Neural cell (in vitro differentiated cells): ENCODE measurements around the gene HPCAL4. TPM values are rescaled to one million over a fixed set of nuclear protein-coding genes. Genes with fewer than 3 reads are reported as not detected.

Source experiments
- H2AFZ ChIP-seq: fragments of 200-600, 300-800 bp; sonication (generic), shearing (Covaris generic); 2 replicates; pipeline ENCODE4 v1.6.0; 2014; ENCODE audit warnings: low read depth, mild to moderate bottlenecking, antibody characterized with exemption, low read length, moderate library complexity
- H3F3A ChIP-seq: fragments of 200-600 bp; shearing (Covaris generic); 2 replicates; pipeline ENCODE4 v1.6.1; 2016; ENCODE audit warnings: mild to moderate bottlenecking, moderate library complexity, mixed read lengths, antibody characterized with exemption, low read length; ENCODE audit not compliant: insufficient read depth, poor library complexity, severe bottlenecking
- H3K27ac ChIP-seq: fragments of 200-600, 300-800 bp; sonication (generic), shearing (Covaris generic); 2 replicates; pipeline ENCODE4 v1.5.1; 2014; ENCODE audit warnings: mild to moderate bottlenecking, low read length, moderate library complexity
- H3K27me3 ChIP-seq: fragments of 300-800, 200-600 bp; sonication (generic), shearing (Covaris generic); 2 replicates; pipeline ENCODE4 v1.6.0; 2014; ENCODE audit warnings: mild to moderate bottlenecking, low read depth, low read length, moderate library complexity; ENCODE audit not compliant: insufficient read depth
- H3K36me3 ChIP-seq: fragments of 300-800, 200-600 bp; sonication (generic), shearing (Covaris generic); 2 replicates; pipeline ENCODE4 v1.5.1; 2014; ENCODE audit warnings: mild to moderate bottlenecking, antibody characterized with exemption, low read length, moderate library complexity; ENCODE audit not compliant: insufficient read depth
- H3K4me2 ChIP-seq: fragments of 300-800, 200-600 bp; sonication (generic), shearing (Covaris generic); 2 replicates; pipeline ENCODE4 v1.6.0; 2014; ENCODE audit warnings: mild to moderate bottlenecking, low read length
- H3K4me3 ChIP-seq: fragments of 300-800, 200-600 bp; sonication (generic), shearing (Covaris generic); 2 replicates; pipeline ENCODE4 v1.5.1; 2014; ENCODE audit warnings: mild to moderate bottlenecking, low read length, moderate library complexity
- H3K79me2 ChIP-seq: fragments of 200-600 bp; shearing (Covaris generic); replicated peaks from 2 replicates; pipeline ENCODE4 v1.6.0; 2014; ENCODE audit warnings: mild to moderate bottlenecking, low read length, moderate library complexity; ENCODE audit not compliant: insufficient read depth
- H3K9ac ChIP-seq: fragments of 300-800, 200-600 bp; sonication (generic), shearing (Covaris generic); 2 replicates; pipeline ENCODE4 v1.6.1; 2016; ENCODE audit warnings: mild to moderate bottlenecking, low read length, mixed read lengths
- H3K9me2 ChIP-seq: fragments of 200-600 bp; shearing (Covaris generic); 2 replicates; pipeline ENCODE4 v1.6.1; 2016; ENCODE audit warnings: mild to moderate bottlenecking, low read length, mixed read lengths; ENCODE audit not compliant: insufficient read depth
- H3K9me3 ChIP-seq: fragments of 200-600, 300-800 bp; sonication (generic), shearing (Covaris generic); 2 replicates; pipeline ENCODE4 v1.6.1; 2016; ENCODE audit warnings: mild to moderate bottlenecking, mixed run types, low read length, moderate library complexity, mixed read lengths
- H4K20me1 ChIP-seq: fragments of 200-600 bp; shearing (Covaris generic); 2 replicates; pipeline ENCODE4 v1.6.1; 2016; ENCODE audit warnings: mild to moderate bottlenecking, mixed run types; ENCODE audit not compliant: insufficient read depth
- CTCF ChIP-seq: fragments of 450-650 bp; IDR thresholded peaks from 2 replicates; pipeline ENCODE4 v1.5.1; 2014; ENCODE audit warnings: antibody characterized with exemption, mild to moderate bottlenecking, moderate library complexity; ENCODE audit not compliant: poor library complexity, severe bottlenecking
- EP300 ChIP-seq: fragments of 450-650 bp; conservative IDR thresholded peaks from 2 replicates; pipeline ENCODE4 v1.6.1; 2014; ENCODE audit warnings: antibody characterized with exemption, mild to moderate bottlenecking, moderate library complexity; ENCODE audit not compliant: poor library complexity, severe bottlenecking
- EZH2 ChIP-seq: fragments of 200-600, 300-800 bp; shearing (Covaris generic), sonication (generic); IDR thresholded peaks from 2 replicates; pipeline ENCODE4 v1.6.1; 2014; ENCODE audit warnings: antibody characterized with exemption, low read length, borderline replicate concordance, mild to moderate bottlenecking; ENCODE audit not compliant: insufficient read depth, poor library complexity, severe bottlenecking
- MXI1 ChIP-seq: fragments of 450-650 bp; conservative IDR thresholded peaks from 2 replicates; pipeline ENCODE4 v1.6.1; 2014; ENCODE audit warnings: antibody characterized with exemption, mild to moderate bottlenecking; ENCODE audit not compliant: poor library complexity, severe bottlenecking
- POLR2AphosphoS5 ChIP-seq: IDR thresholded peaks from 2 replicates; pipeline ENCODE4 v1.6.1; 2012
- RAD21 ChIP-seq: fragments of 450-650 bp; conservative IDR thresholded peaks from 2 replicates; pipeline ENCODE4 v1.6.1; 2014; ENCODE audit warnings: antibody characterized with exemption, mild to moderate bottlenecking, moderate library complexity
- REST ChIP-seq: IDR thresholded peaks from 2 replicates; pipeline ENCODE4 v1.6.1; 2012; ENCODE audit warnings: borderline replicate concordance
- SMC3 ChIP-seq: fragments of 450-650 bp; conservative IDR thresholded peaks from 2 replicates; pipeline ENCODE4 v1.6.1; 2014; ENCODE audit warnings: antibody characterized with exemption, mild to moderate bottlenecking, moderate library complexity; ENCODE audit not compliant: poor library complexity
- TAF1 ChIP-seq: IDR thresholded peaks from 2 replicates; pipeline ENCODE4 v1.6.1; 2012; ENCODE audit warnings: low read depth
- polyA plus RNA-seq: library from polyadenylated mRNA; depleted of rRNA; stranded (reverse); fragments of >200 nt; gene quantifications from 2 replicates; pipeline ENCODE4 v1.2.3, GENCODE V29; 2014

HPCAL4 gene
- polyA plus RNA-seq, 1 donor from 2014 or later: 53.2 TPM

GRCh38 chr1:39679821-39680220, 11.4 kb downstream of the HPCAL4 start:
- H3K4me3 ChIP-seq: no peak overlapping the region
- H3F3A ChIP-seq: no peaks in the 10 kb centered on the region
- no peaks in the 10 kb centered on the region for H3K9me3 ChIP-seq
- H4K20me1 ChIP-seq: no peaks in the 10 kb centered on the region
- H3K36me3 ChIP-seq: peaks cover 14% of the 10 kb centered on the region
- no peaks in the 10 kb centered on the region for H3K9me2 ChIP-seq
- peaks cover 28% of the 10 kb centered on the region for H3K27me3 ChIP-seq
- H3K27ac ChIP-seq: no peak overlapping the region
- no peak overlapping the region for H3K9ac ChIP-seq
- TF ChIP-seq RAD21 (no peak), REST (no peak), TAF1 (no peak), SMC3 (no peak), EP300 (no peak)
- no peaks in the 10 kb centered on the region for H3K79me2 ChIP-seq
- no peak overlapping the region for H2AFZ ChIP-seq
- H3K4me2 ChIP-seq: no peak overlapping the region

GRCh38 chr1:39678889-39679288, 12.3 kb downstream of the HPCAL4 start:
- H3K36me3 ChIP-seq: peaks cover 14% of the 10 kb centered on the region
- H4K20me1 ChIP-seq: no peaks in the 10 kb centered on the region
- H3K27me3 ChIP-seq: peaks cover 20% of the 10 kb centered on the region
- no peaks in the 10 kb centered on the region for H3F3A ChIP-seq
- H3K9ac ChIP-seq: no peak overlapping the region
- H2AFZ ChIP-seq: no peak overlapping the region
- no peak overlapping the region for H3K4me2 ChIP-seq
- no peak overlapping the region for H3K4me3 ChIP-seq
- no peaks in the 10 kb centered on the region for H3K79me2 ChIP-seq
- TF ChIP-seq SMC3 (no peak), TAF1 (no peak), MXI1 (no peak), RAD21 (no peak), REST (no peak), EP300 (no peak), POLR2AphosphoS5 (no peak), EZH2 (no peak), CTCF (no peak)
- no peaks in the 10 kb centered on the region for H3K9me3 ChIP-seq
- no peaks in the 10 kb centered on the region for H3K9me2 ChIP-seq
- H3K27ac ChIP-seq: no peak overlapping the region
